Neural progenitor cell (in vitro differentiated cells): ENCODE results near the gene TLK1.

Experiments used
- CTCF ChIP-seq: fragments of 200-600 bp; sonication (generic); IDR thresholded peaks from 2 replicates; pipeline ENCODE4 v1.5.1; 2017; ENCODE audit warnings: antibody characterized with exemption, mild to moderate bottlenecking
- EZH2 ChIP-seq: fragments of 200-600 bp; sonication (generic); IDR thresholded peaks from 2 replicates; pipeline ENCODE4 v1.6.1; 2017; ENCODE audit warnings: antibody characterized with exemption, mild to moderate bottlenecking, moderate library complexity
- EZH2phosphoT487 ChIP-seq: fragments of 200-600 bp; sonication (generic); IDR thresholded peaks from 2 replicates; pipeline ENCODE4 v1.6.1; 2017; ENCODE audit warnings: antibody characterized with exemption

- TF ChIP-seq CTCF (no peak), EZH2 (no peak), EZH2phosphoT487 (no peak)
These were observed 76.6 kb downstream of the TLK1 start for GRCh38 chr2:171084128-171084527.
